HepG2 (cell line): Measurements from ENCODE around the gene INPP1.

Source experiments
- CHD2 ChIP-seq: IDR thresholded peaks from 2 replicates; pipeline ENCODE4 v1.6.1; 2011; ENCODE audit warnings: low read depth, low read length, improper control_type of control experiment
- JUNB ChIP-seq: sonication (generic); formaldehyde crosslinking; IDR thresholded peaks from 2 replicates; pipeline ENCODE4 v1.8.0; 2022; ENCODE audit warnings: missing genetic modification reagents, mild to moderate bottlenecking, borderline replicate concordance
- NCOA2 ChIP-seq: sonication (generic); formaldehyde crosslinking; IDR thresholded peaks from 2 replicates; pipeline ENCODE4 v1.8.0; 2022; ENCODE audit warnings: inconsistent platforms
- TEAD2 ChIP-seq: sonication (generic); formaldehyde crosslinking; IDR thresholded peaks from 2 replicates; pipeline ENCODE4 v1.9.0; 2021; ENCODE audit warnings: missing genetic modification reagents
- ZBTB26 ChIP-seq: IDR thresholded peaks from 2 replicates; pipeline ENCODE4 v1.6.1; 2016; ENCODE audit warnings: missing compliant biosample characterization, missing genetic modification reagents, borderline replicate concordance
- ZFP82 ChIP-seq: sonication (generic); formaldehyde crosslinking; IDR thresholded peaks from 2 replicates; pipeline ENCODE4 v1.5.1; 2020; ENCODE audit warnings: mild to moderate bottlenecking, missing genetic modification reagents, borderline replicate concordance
- ZNF333 ChIP-seq: sonication (generic); formaldehyde crosslinking; IDR thresholded peaks from 2 replicates; pipeline ENCODE4 v1.4.0; 2020; ENCODE audit warnings: mild to moderate bottlenecking, missing genetic modification reagents, borderline replicate concordance
- TF ChIP-seq, protein P1 (sequence below): sonication (generic); formaldehyde crosslinking; IDR thresholded peaks from 2 replicates; pipeline ENCODE4 v1.5.0; 2020; ENCODE audit warnings: mild to moderate bottlenecking, missing genetic modification reagents, moderate library complexity

DNA sequence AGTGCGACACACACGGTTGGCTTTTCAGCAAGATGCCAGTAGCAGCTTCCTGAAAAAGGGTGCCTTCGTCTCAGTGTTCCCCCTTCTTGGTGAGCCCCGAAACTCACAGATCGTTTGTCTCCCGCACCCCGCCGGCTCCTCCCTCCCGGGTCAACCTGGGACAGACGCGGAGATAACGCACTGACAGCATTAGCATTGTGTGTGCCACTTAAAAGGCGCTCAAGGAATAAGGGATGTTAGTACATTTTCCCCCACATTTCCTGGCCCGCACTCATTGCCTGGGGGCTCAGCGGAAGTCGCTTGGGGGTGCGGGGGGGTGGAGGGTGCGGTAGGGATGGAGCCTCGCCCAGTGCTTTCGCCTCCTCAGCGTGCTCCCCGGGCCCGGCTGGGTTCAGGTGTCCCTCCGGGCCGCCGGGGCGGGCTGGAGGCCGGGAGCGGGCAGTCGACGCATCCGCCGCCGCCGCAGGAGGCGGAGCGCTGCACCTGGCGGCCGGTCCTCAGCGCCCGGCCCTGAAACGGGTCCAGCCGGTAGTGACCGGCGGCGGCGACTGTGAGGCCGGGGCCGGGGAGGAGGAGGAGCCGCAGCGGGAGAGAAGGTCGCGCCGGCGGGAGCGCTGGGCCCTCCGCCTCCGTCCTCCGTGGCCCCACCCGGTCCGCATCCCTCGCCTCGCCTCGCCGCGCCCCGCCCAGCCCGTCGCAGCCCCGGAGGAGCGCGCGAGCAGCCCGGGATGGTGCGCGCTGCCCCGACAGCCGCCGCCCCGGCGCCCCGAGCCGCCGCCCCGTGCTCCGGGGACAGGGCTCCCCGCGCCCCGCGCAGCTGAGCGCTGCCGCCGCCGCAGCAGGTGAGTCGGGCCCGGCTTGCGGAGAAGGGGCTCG, 64.5 kb downstream of the INPP1 start, which contains the start of gene MFSD6:
- TF ChIP-seq, protein P1, sequence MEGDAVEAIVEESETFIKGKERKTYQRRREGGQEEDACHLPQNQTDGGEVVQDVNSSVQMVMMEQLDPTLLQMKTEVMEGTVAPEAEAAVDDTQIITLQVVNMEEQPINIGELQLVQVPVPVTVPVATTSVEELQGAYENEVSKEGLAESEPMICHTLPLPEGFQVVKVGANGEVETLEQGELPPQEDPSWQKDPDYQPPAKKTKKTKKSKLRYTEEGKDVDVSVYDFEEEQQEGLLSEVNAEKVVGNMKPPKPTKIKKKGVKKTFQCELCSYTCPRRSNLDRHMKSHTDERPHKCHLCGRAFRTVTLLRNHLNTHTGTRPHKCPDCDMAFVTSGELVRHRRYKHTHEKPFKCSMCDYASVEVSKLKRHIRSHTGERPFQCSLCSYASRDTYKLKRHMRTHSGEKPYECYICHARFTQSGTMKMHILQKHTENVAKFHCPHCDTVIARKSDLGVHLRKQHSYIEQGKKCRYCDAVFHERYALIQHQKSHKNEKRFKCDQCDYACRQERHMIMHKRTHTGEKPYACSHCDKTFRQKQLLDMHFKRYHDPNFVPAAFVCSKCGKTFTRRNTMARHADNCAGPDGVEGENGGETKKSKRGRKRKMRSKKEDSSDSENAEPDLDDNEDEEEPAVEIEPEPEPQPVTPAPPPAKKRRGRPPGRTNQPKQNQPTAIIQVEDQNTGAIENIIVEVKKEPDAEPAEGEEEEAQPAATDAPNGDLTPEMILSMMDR (CRISPR knock-in tag), result no peak; the same call in 1 of the 2 replicates
- no peak for TF ChIP-seq CHD2
- TF ChIP-seq NCOA2 (CRISPR knock-in tag), result no peak
- no peak for TF ChIP-seq ZNF333 (CRISPR knock-in tag)
- TF ChIP-seq JUNB (CRISPR knock-in tag), result no peak
- TF ChIP-seq ZFP82 (CRISPR knock-in tag), result no peak
- TF ChIP-seq ZBTB26, result no peak
- TF ChIP-seq TEAD2 (CRISPR knock-in tag), result no peak
